GM23338 (cell line): ENCODE measurements around the gene UFD1. TPM values are rescaled to one million over a fixed set of nuclear protein-coding genes. Genes with fewer than 3 reads are reported as not detected.

Experiments
- ATAC-seq: fragments of 200-7000 bp; cut with Tn5 transposase; 3 replicates; pipeline ENCODE4 v1.9.1; 2020
- DNase-seq: peaks from one replicate; pipeline ENCODE4 v3.0.0-alpha.2; 2015; ENCODE audit warnings: low spot score
- H2AFZ ChIP-seq: fragments of 200-600 bp; sonication (generic); 2 replicates; pipeline ENCODE4 v1.8.0; 2016; ENCODE audit warnings: antibody characterized with exemption, mild to moderate bottlenecking, moderate library complexity
- H3F3A ChIP-seq: fragments of 200-600 bp; sonication (generic); replicated peaks from 2 replicates; pipeline ENCODE4 v1.8.0; 2017; ENCODE audit warnings: antibody characterized with exemption, mixed run types, low read depth
- H3K27ac ChIP-seq: fragments of 200-600 bp; sonication (generic); 2 replicates; pipeline ENCODE4 v1.6.1; 2016; ENCODE audit warnings: low read depth
- H3K27me3 ChIP-seq: fragments of 200-600 bp; sonication (generic); 2 replicates; pipeline ENCODE4 v1.8.0; 2016; ENCODE audit warnings: mild to moderate bottlenecking, mixed run types, moderate library complexity; ENCODE audit not compliant: insufficient read depth
- H3K36me3 ChIP-seq: fragments of 200-600 bp; sonication (generic); 2 replicates; pipeline ENCODE4 v1.8.0; 2016; ENCODE audit warnings: mild to moderate bottlenecking; ENCODE audit not compliant: insufficient read depth
- H3K4me1 ChIP-seq: fragments of 200-600 bp; sonication (generic); 2 replicates; pipeline ENCODE4 v1.8.0; 2016; ENCODE audit warnings: mild to moderate bottlenecking, moderate library complexity; ENCODE audit not compliant: insufficient read depth
- H3K4me2 ChIP-seq: fragments of 200-600 bp; sonication (generic); 2 replicates; pipeline ENCODE4 v1.7.1; 2017; ENCODE audit warnings: mixed run types
- H3K4me3 ChIP-seq: fragments of 200-600 bp; sonication (generic); 2 replicates; pipeline ENCODE4 v1.6.1; 2016; ENCODE audit warnings: mixed run types
- H3K79me2 ChIP-seq: fragments of 200-600 bp; sonication (generic); replicated peaks from 2 replicates; pipeline ENCODE4 v1.8.0; 2017; ENCODE audit warnings: mild to moderate bottlenecking; ENCODE audit not compliant: insufficient read depth
- H3K9me2 ChIP-seq: fragments of 200-600 bp; sonication (generic); 2 replicates; pipeline ENCODE4 v1.8.0; 2017; ENCODE audit not compliant: insufficient read depth
- H4K20me1 ChIP-seq: fragments of 200-600 bp; sonication (generic); replicated peaks from 2 replicates; pipeline ENCODE4 v1.8.0; 2017; ENCODE audit warnings: mild to moderate bottlenecking; ENCODE audit not compliant: insufficient read depth
- H3K27ac Mint-ChIP-seq: 2 replicates; pipeline ENCODE4 v1.8.0; 2020; ENCODE audit warnings: inconsistent platforms, mild to moderate bottlenecking, moderate library complexity, mixed read lengths
- H3K27me3 Mint-ChIP-seq: 3 replicates; pipeline ENCODE4 v1.8.0; 2022; ENCODE audit warnings: low read depth, mild to moderate bottlenecking, moderate library complexity, mixed read lengths, inconsistent platforms; ENCODE audit not compliant: insufficient read depth, poor library complexity
- H3K36me3 Mint-ChIP-seq: 3 replicates; pipeline ENCODE4 v1.8.0; 2021; ENCODE audit warnings: low read depth, mild to moderate bottlenecking, inconsistent platforms, moderate library complexity, mixed read lengths
- H3K4me1 Mint-ChIP-seq: 3 replicates; pipeline ENCODE4 v1.8.0; 2020; ENCODE audit warnings: mild to moderate bottlenecking, inconsistent platforms, mixed read lengths
- H3K4me3 Mint-ChIP-seq: 3 replicates; pipeline ENCODE4 v1.8.0; 2021; ENCODE audit warnings: moderate library complexity, mild to moderate bottlenecking, inconsistent platforms, mixed read lengths
- H3K9me3 Mint-ChIP-seq: 3 replicates; pipeline ENCODE4 v1.8.0; 2020; ENCODE audit warnings: moderate library complexity, mild to moderate bottlenecking, inconsistent platforms, mixed read lengths
- CREB1 ChIP-seq: fragments of 250-450 bp; sonication (Bioruptor Pico); IDR thresholded peaks from 2 replicates; pipeline ENCODE4 v1.5.0; 2020; ENCODE audit warnings: low read depth, mild to moderate bottlenecking, moderate library complexity
- EZH2 ChIP-seq: fragments of 200-600 bp; sonication (generic); IDR thresholded peaks from one replicate; pipeline ENCODE4 v1.8.0; 2017; ENCODE audit warnings: antibody characterized with exemption, mild to moderate bottlenecking, low read depth; ENCODE audit not compliant: unreplicated experiment
- EZH2phosphoT487 ChIP-seq: fragments of 200-600 bp; sonication (generic); IDR thresholded peaks from one replicate; pipeline ENCODE4 v1.8.1; 2018; ENCODE audit warnings: antibody characterized with exemption; ENCODE audit not compliant: unreplicated experiment
- JUNB ChIP-seq: IDR thresholded peaks from one replicate; pipeline ENCODE4 v1.6.1; 2016; ENCODE audit warnings: antibody characterized with exemption; ENCODE audit not compliant: unreplicated experiment
- STAT1 ChIP-seq: IDR thresholded peaks from one replicate; pipeline ENCODE4 v1.6.1; 2016; ENCODE audit warnings: antibody characterized with exemption; ENCODE audit not compliant: unreplicated experiment
- ZNF114 ChIP-seq: fragments of 250-450 bp; sonication (Bioruptor Pico); IDR thresholded peaks from 2 replicates; pipeline ENCODE4 v1.5.0; 2020; ENCODE audit warnings: mild to moderate bottlenecking, moderate library complexity
- ZNF331 ChIP-seq: fragments of 250-450 bp; sonication (Bioruptor Pico); IDR thresholded peaks from 2 replicates; pipeline ENCODE4 v1.5.0; 2020; ENCODE audit warnings: low read depth, mild to moderate bottlenecking, moderate library complexity
- polyA plus RNA-seq: library from polyadenylated mRNA; unstranded; fragments of >200 nt; fragmentation: Nextera tagmentation; extraction: Ambion mirVana; gene quantifications from 2 replicates; pipeline ENCODE4 v1.2.1, GENCODE V29; 2016
- total RNA-seq: library from RNA; depleted of rRNA; stranded (reverse); fragments of >200 nt; shearing (Covaris generic); gene quantifications from 2 replicates; pipeline ENCODE4 v1.2.3, GENCODE V29; 2014
- TF ChIP-seq, protein P1 (sequence below): fragments of 250-450 bp; sonication (Bioruptor Pico); IDR thresholded peaks from 2 replicates; pipeline ENCODE4 v1.5.0; 2020; ENCODE audit warnings: mild to moderate bottlenecking, moderate library complexity
- TF ChIP-seq, protein P2 (sequence below): IDR thresholded peaks from 2 replicates; pipeline ENCODE4 v1.6.1; 2016; ENCODE audit warnings: antibody characterized with exemption

The UFD1 gene
- total and polyA plus RNA-seq, 2 experiments from 2014 or later: 53.5 to 93.8 TPM

DNA sequence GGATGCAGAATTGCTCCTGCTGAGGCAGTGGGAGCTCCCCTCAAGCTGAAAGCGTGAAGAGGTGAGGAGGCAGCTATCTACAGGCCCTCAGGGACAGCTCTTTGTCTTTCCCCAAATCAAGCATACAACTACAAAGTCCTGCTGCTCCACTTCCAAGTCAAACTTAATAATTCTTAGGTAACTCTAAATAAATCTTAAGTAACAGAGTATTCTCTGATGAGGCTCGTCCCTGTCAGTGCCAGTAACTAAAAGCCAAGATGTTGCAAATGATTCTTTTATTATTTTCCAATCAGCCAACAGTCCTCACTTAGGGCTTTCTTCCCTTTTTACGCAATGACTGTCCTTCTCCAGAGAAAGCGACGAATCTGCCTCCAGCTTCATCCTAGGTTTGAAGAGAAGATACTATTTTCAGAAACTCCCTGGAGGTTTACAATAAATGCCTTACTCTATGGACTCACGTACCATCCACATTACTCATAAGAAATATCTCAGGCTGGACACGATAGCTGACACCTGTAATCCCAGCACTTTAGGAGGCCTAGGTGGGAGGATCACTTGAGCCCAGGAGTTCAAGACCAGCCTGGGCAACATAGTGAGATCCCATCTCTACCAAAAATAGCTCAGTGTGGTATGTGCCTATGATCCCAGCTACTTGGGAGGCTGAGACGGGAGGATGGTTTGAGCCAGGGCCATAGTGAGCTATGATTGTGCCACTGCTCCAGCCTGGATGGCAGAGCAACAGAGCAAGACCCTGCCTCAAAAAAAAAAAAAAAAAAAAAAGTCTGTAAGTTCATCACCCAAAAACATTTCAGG lies 28.4 kb downstream of the UFD1 start:
- peaks cover 24% of the 10 kb centered on the region for H3K36me3 ChIP-seq
- TF ChIP-seq JUNB (no peak), ZNF331 (CRISPR knock-in tag) (no peak), EZH2phosphoT487 (no peak), EZH2 (no peak), CREB1 (CRISPR knock-in tag) (no peak), ZNF114 (CRISPR knock-in tag) (no peak), STAT1 (no peak)
- TF ChIP-seq, protein P1, sequence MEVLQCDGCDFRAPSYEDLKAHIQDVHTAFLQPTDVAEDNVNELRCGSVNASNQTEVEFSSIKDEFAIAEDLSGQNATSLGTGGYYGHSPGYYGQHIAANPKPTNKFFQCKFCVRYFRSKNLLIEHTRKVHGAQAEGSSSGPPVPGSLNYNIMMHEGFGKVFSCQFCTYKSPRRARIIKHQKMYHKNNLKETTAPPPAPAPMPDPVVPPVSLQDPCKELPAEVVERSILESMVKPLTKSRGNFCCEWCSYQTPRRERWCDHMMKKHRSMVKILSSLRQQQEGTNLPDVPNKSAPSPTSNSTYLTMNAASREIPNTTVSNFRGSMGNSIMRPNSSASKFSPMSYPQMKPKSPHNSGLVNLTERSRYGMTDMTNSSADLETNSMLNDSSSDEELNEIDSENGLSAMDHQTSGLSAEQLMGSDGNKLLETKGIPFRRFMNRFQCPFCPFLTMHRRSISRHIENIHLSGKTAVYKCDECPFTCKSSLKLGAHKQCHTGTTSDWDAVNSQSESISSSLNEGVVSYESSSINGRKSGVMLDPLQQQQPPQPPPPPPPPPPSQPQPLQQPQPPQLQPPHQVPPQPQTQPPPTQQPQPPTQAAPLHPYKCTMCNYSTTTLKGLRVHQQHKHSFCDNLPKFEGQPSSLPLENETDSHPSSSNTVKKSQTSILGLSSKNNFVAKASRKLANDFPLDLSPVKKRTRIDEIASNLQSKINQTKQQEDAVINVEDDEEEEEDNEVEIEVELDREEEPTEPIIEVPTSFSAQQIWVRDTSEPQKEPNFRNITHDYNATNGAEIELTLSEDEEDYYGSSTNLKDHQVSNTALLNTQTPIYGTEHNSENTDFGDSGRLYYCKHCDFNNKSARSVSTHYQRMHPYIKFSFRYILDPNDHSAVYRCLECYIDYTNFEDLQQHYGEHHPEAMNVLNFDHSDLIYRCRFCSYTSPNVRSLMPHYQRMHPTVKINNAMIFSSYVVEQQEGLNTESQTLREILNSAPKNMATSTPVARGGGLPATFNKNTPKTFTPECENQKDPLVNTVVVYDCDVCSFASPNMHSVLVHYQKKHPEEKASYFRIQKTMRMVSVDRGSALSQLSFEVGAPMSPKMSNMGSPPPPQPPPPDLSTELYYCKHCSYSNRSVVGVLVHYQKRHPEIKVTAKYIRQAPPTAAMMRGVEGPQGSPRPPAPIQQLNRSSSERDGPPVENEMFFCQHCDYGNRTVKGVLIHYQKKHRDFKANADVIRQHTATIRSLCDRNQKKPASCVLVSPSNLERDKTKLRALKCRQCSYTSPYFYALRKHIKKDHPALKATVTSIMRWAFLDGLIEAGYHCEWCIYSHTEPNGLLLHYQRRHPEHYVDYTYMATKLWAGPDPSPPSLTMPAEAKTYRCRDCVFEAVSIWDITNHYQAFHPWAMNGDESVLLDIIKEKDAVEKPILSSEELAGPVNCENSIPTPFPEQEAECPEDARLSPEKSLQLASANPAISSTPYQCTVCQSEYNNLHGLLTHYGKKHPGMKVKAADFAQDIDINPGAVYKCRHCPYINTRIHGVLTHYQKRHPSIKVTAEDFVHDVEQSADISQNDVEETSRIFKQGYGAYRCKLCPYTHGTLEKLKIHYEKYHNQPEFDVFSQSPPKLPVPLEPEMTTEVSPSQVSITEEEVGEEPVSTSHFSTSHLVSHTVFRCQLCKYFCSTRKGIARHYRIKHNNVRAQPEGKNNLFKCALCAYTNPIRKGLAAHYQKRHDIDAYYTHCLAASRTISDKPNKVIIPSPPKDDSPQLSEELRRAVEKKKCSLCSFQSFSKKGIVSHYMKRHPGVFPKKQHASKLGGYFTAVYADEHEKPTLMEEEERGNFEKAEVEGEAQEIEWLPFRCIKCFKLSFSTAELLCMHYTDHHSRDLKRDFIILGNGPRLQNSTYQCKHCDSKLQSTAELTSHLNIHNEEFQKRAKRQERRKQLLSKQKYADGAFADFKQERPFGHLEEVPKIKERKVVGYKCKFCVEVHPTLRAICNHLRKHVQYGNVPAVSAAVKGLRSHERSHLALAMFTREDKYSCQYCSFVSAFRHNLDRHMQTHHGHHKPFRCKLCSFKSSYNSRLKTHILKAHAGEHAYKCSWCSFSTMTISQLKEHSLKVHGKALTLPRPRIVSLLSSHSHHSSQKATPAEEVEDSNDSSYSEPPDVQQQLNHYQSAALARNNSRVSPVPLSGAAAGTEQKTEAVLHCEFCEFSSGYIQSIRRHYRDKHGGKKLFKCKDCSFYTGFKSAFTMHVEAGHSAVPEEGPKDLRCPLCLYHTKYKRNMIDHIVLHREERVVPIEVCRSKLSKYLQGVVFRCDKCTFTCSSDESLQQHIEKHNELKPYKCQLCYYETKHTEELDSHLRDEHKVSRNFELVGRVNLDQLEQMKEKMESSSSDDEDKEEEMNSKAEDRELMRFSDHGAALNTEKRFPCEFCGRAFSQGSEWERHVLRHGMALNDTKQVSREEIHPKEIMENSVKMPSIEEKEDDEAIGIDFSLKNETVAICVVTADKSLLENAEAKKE (CRISPR knock-in tag): no peak
- TF ChIP-seq, protein P2, sequence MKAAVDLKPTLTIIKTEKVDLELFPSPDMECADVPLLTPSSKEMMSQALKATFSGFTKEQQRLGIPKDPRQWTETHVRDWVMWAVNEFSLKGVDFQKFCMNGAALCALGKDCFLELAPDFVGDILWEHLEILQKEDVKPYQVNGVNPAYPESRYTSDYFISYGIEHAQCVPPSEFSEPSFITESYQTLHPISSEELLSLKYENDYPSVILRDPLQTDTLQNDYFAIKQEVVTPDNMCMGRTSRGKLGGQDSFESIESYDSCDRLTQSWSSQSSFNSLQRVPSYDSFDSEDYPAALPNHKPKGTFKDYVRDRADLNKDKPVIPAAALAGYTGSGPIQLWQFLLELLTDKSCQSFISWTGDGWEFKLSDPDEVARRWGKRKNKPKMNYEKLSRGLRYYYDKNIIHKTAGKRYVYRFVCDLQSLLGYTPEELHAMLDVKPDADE: no peak

More for the DNA sequence above, 28.4 kb downstream of the UFD1 start:
- H3K27me3 Mint-ChIP-seq: peaks cover 10% of the 10 kb centered on the region
- peaks cover 17% of the 10 kb centered on the region for H3K4me1 Mint-ChIP-seq
- peaks cover 66% of the 10 kb centered on the region for H3K36me3 Mint-ChIP-seq
- DNase-seq (no peak), ATAC-seq (no peak)
- Histone ChIP-seq H2AFZ (no peak overlapping the region), H3K4me3 (no peak overlapping the region), H3K79me2 (peaks cover 12% of the 10 kb centered on the region), H3K4me2 (no peak overlapping the region), H3K9me2 (no peaks in the 10 kb centered on the region), H3F3A (peaks cover 11% of the 10 kb centered on the region; the same call in 1 of the 2 replicates), H3K27me3 (peaks cover 8% of the 10 kb centered on the region), H4K20me1 (peaks cover 30% of the 10 kb centered on the region), H3K4me1 (peaks cover 12% of the 10 kb centered on the region; the same call in 1 of the 2 replicates), H3K27ac (no peak overlapping the region)
- no peaks in the 10 kb centered on the region; the same call in 2 of the 3 replicates for H3K9me3 Mint-ChIP-seq
- H3K27ac Mint-ChIP-seq: no peak overlapping the region
- H3K4me3 Mint-ChIP-seq: no peak overlapping the region
